Gastroesophageal sphincter (tissue), 4 donors: ENCODE measurements around the gene SETSIP. TPM values are rescaled to one million over a fixed set of nuclear protein-coding genes. Genes with fewer than 3 reads are reported as not detected.

Experiments used
- ATAC-seq: fragments of 150-250 bp; one replicate; pipeline ENCODE4 v1.9.1; 2016; ENCODE audit warnings: mild to moderate bottlenecking, moderate library complexity
- H3K27ac ChIP-seq, 4 donors: fragments of 200-600 bp; sonication (generic) in 3 of 4; 1 replicate in 3 of 4; 2 replicates in 1 of 4; pipeline ENCODE4 v1.5.1; 2016 to 2019
- H3K27me3 ChIP-seq: fragments of 200-600 bp; sonication (generic); one replicate; pipeline ENCODE4 v1.5.1; 2019
- H3K36me3 ChIP-seq, 2 donors: fragments of 200-600 bp; sonication (generic); one replicate each; pipeline ENCODE4 v1.5.1; 2019; ENCODE audit warnings: control low read depth in 1 of 2
- H3K4me1 ChIP-seq, 3 donors: fragments of 200-600 bp; sonication (generic); 1 replicate in 2 of 3; 2 replicates in 1 of 3; pipeline ENCODE4 v1.5.1; 2016 to 2019; ENCODE audit warnings: control low read depth in 2 of 3
- H3K4me3 ChIP-seq, 2 donors: fragments of 200-600 bp; sonication (generic); one replicate each; pipeline ENCODE4 v1.5.1; 2019; ENCODE audit warnings: mild to moderate bottlenecking in 1 of 2, moderate library complexity in 1 of 2
- H3K9me3 ChIP-seq, 3 donors: fragments of 200-600 bp; sonication (generic); one replicate each; pipeline ENCODE4 v1.5.1; 2017 to 2019; ENCODE audit warnings: control low read depth in 2 of 3
- CTCF ChIP-seq, 4 experiments: fragments of 200-600 bp in 2 of 4; fragments of 450-650 bp in 2 of 4; sonication (generic) in 1 of 4; IDR thresholded peaks; one replicate each; pipeline ENCODE4 v1.5.1; 2017 to 2019; ENCODE audit warnings: antibody characterized with exemption in 4 of 4, mild to moderate bottlenecking in 2 of 4, moderate library complexity in 2 of 4
- EP300 ChIP-seq: sonication (generic); formaldehyde crosslinking; IDR thresholded peaks from one replicate; pipeline ENCODE4 v1.6.1; 2017; ENCODE audit warnings: antibody characterized with exemption, mild to moderate bottlenecking
- POLR2A ChIP-seq, 2 donors: fragments of 450-650 bp; IDR thresholded peaks; one replicate each; pipeline ENCODE4 v1.6.1; 2017; ENCODE audit warnings: antibody characterized with exemption in 2 of 2, mild to moderate bottlenecking in 2 of 2, moderate library complexity in 1 of 2
- POLR2AphosphoS5 ChIP-seq: sonication (generic); formaldehyde crosslinking; IDR thresholded peaks from one replicate; pipeline ENCODE4 v1.6.1; 2017; ENCODE audit warnings: antibody characterized with exemption
- WGBS, 2 donors: methylation state at CpG; one replicate each; pipeline ENCODE4 v1.1.5; 2018; ENCODE audit warnings: low coverage in 1 of 2; 5-methylcytosine and 5-hydroxymethylcytosine counted together
- total RNA-seq, 4 donors: library from RNA; depleted of rRNA; stranded (reverse); fragments of >200 nt; gene quantifications; one replicate each; pipeline ENCODE4 v1.1.0, GENCODE V29; 2016

The SETSIP gene
- total RNA-seq, 4 donors from 2014 or later, result not detected

GRCh38 chr1:92094090-92094489 lies 18.9 kb upstream of the SETSIP start:
- no peaks in the 10 kb centered on the region for H3K9me3 ChIP-seq
- peaks cover 0 to 30% of the 10 kb centered on the region in 2 donors for H3K36me3 ChIP-seq
- 56 to 60% methylated on average over 2 of the region's 2 CpGs for WGBS, 2 donors
- H3K27ac ChIP-seq, result no peak overlapping the region
- no peak overlapping the region for H3K4me3 ChIP-seq
- no peak for ATAC-seq
- H3K27me3 ChIP-seq, result no peaks in the 10 kb centered on the region
- TF ChIP-seq POLR2AphosphoS5, result no peak
- no peak for TF ChIP-seq CTCF (IDR thresholded peaks at IDR 0.05)
- no peak for TF ChIP-seq EP300
- no peak for TF ChIP-seq POLR2A (IDR thresholded peaks at IDR 0.05)
- no peaks in the 10 kb centered on the region for H3K4me1 ChIP-seq

GRCh38 chr1:92091625-92092024 lies 16.4 kb upstream of the SETSIP start:
- no peaks in the 10 kb centered on the region for H3K27me3 ChIP-seq
- WGBS, 2 donors, result 92 to 95% methylated on average over 3 to 5 of the region's 5 CpGs
- ATAC-seq, result no peak
- no peak overlapping the region for H3K4me3 ChIP-seq
- H3K4me1 ChIP-seq, result no peaks in the 10 kb centered on the region
- no peak for TF ChIP-seq POLR2AphosphoS5
- TF ChIP-seq POLR2A (IDR thresholded peaks at IDR 0.05), result no peak
- no peak overlapping the region for H3K27ac ChIP-seq
- no peaks in the 10 kb centered on the region for H3K9me3 ChIP-seq
- H3K36me3 ChIP-seq, result peaks cover 0 to 28% of the 10 kb centered on the region in 2 donors

- TF ChIP-seq POLR2A (IDR thresholded peaks at IDR 0.05), result no peak
- TF ChIP-seq CTCF (IDR thresholded peaks at IDR 0.05), result no peak
- Histone ChIP-seq H3K4me3 (no peak overlapping the region), H3K27me3 (no peaks in the 10 kb centered on the region), H3K36me3 (peaks cover 0 to 24% of the 10 kb centered on the region in 2 donors), H3K4me1 (no peaks in the 10 kb centered on the region), H3K27ac (no peak overlapping the region), H3K9me3 (peaks cover 0 to 11% (median 0%) of the 10 kb centered on the region in 3 donors)
- no peak for ATAC-seq
- WGBS, 2 donors, result 73 to 90% methylated on average over 1 of the region's 1 CpG
Measured at GRCh38 chr1:92087542-92087941, 12.3 kb upstream of the SETSIP start.

GRCh38 chr1:92085727-92086126 lies 10.5 kb upstream of the SETSIP start:
- no peak overlapping the region for H3K4me3 ChIP-seq
- H3K4me1 ChIP-seq, result peaks cover 0 to 12% (median 2%) of the 10 kb centered on the region in 3 donors
- ATAC-seq, result no peak
- no peak overlapping the region for H3K27ac ChIP-seq
- no peak for TF ChIP-seq POLR2AphosphoS5
- no peaks in the 10 kb centered on the region for H3K27me3 ChIP-seq
- peaks cover 0 to 11% (median 0%) of the 10 kb centered on the region in 3 donors for H3K9me3 ChIP-seq
- WGBS, 2 donors, result 92 to 93% methylated on average over 3 to 4 of the region's 4 CpGs
- H3K36me3 ChIP-seq, result peaks cover 0 to 24% of the 10 kb centered on the region in 2 donors

- 82 to 100% methylated on average over 1 of the region's 1 CpG for whole genome bisulfite sequencing, 2 donors
- H3K9me3 ChIP-seq, result peaks cover 0 to 11% (median 0%) of the 10 kb centered on the region in 3 donors
Measured at GRCh38 chr1:92084651-92085050, 9.4 kb upstream of the SETSIP start.

More at GRCh38 chr1:92084651-92085050, 9.4 kb upstream of the SETSIP start:
- Histone ChIP-seq H3K27me3 (no peaks in the 10 kb centered on the region), H3K4me3 (no peak overlapping the region), H3K36me3 (peaks cover 0 to 17% of the 10 kb centered on the region in 2 donors), H3K27ac (no peak overlapping the region), H3K4me1 (peaks cover 0 to 16% (median 2%) of the 10 kb centered on the region in 3 donors)
- no peak for ATAC-seq
- TF ChIP-seq POLR2AphosphoS5 (no peak), EP300 (no peak), CTCF (IDR thresholded peaks at IDR 0.05) (no peak), POLR2A (IDR thresholded peaks at IDR 0.05) (no peak)
